Esophagus squamous epithelium (tissue), 4 donors: ENCODE measurements around the gene NUP210L.

Experiments used
- CTCF ChIP-seq, 6 experiments: fragments of 450-650 bp in 4 of 6; fragments of 200-600 bp in 2 of 6; sonication (generic) in 2 of 6; IDR thresholded peaks; one replicate each; pipeline ENCODE4 v1.5.1; 2016 to 2019; ENCODE audit warnings: antibody characterized with exemption in 6 of 6, mild to moderate bottlenecking in 4 of 6, moderate library complexity in 4 of 6
- POLR2A ChIP-seq, 4 donors: fragments of 450-650 bp; IDR thresholded peaks; one replicate each; pipeline ENCODE4 v1.6.1; 2017; ENCODE audit warnings: antibody characterized with exemption in 4 of 4, mild to moderate bottlenecking in 4 of 4, moderate library complexity in 3 of 4

- TF ChIP-seq POLR2A (IDR thresholded peaks at IDR 0.05) (no peak), CTCF (IDR thresholded peaks at IDR 0.05) (no peak)
Measured at GRCh38 chr1:154104433-154105082, 50.3 kb downstream of the NUP210L start.
